ENCODE results near the gene ADCY3.

- TF ChIP-seq, protein P1, sequence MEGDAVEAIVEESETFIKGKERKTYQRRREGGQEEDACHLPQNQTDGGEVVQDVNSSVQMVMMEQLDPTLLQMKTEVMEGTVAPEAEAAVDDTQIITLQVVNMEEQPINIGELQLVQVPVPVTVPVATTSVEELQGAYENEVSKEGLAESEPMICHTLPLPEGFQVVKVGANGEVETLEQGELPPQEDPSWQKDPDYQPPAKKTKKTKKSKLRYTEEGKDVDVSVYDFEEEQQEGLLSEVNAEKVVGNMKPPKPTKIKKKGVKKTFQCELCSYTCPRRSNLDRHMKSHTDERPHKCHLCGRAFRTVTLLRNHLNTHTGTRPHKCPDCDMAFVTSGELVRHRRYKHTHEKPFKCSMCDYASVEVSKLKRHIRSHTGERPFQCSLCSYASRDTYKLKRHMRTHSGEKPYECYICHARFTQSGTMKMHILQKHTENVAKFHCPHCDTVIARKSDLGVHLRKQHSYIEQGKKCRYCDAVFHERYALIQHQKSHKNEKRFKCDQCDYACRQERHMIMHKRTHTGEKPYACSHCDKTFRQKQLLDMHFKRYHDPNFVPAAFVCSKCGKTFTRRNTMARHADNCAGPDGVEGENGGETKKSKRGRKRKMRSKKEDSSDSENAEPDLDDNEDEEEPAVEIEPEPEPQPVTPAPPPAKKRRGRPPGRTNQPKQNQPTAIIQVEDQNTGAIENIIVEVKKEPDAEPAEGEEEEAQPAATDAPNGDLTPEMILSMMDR (IDR thresholded peaks at IDR 0.05), result no peak
- no peak for TF ChIP-seq POLR2A (IDR thresholded peaks at IDR 0.05)
These were observed 53.1 kb downstream of the ADCY3 start for GRCh38 chr2:24866946-24867345.
